Skin of body (tissue), 2 donors: ENCODE measurements around the gene GNAT2. TPM values are rescaled to one million over a fixed set of nuclear protein-coding genes. Genes with fewer than 3 reads are reported as not detected.

Source experiments
- DNase-seq: peaks from one replicate; lab custom pipeline; 2025; lab: John Stamatoyannopoulos, UW
- total RNA-seq: library from RNA; depleted of rRNA; stranded (reverse); fragments of >200 nt; gene quantifications from one replicate; pipeline ENCODE4 v1.2.3, GENCODE V29; 2014

The GNAT2 gene
- total RNA-seq, 1 donor from 2014 or later = not detected

DNA sequence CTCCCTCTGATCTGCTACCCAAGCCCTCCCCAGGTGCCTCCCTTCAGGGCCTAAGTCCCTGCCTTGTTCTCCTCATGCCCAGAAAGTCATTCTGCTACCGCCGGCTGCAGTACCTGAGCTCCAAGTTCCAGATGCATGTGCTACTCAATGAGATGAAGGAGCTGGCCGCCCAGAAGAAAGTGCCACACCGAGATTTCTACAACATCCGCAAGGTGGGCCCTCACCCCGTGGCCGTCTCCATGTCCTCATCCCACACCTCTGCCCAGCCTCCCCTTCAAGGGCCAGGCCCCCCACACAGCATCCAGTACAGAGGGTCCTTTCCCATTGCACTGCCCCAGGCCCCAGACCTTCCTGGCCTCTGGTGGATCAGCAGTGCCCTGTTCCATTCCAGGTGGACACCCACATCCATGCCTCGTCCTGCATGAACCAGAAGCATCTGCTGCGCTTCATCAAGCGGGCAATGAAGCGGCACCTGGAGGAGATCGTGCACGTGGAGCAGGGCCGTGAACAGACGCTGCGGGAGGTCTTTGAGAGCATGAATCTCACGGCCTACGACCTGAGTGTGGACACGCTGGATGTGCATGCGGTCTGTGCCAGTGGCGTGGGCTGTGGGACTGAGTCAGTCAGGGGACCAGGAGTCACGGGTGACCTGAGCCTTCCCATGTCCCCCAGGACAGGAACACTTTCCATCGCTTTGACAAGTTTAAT lies 8.4 kb upstream of the GNAT2 start:
- DNase-seq = no peak

DNA sequence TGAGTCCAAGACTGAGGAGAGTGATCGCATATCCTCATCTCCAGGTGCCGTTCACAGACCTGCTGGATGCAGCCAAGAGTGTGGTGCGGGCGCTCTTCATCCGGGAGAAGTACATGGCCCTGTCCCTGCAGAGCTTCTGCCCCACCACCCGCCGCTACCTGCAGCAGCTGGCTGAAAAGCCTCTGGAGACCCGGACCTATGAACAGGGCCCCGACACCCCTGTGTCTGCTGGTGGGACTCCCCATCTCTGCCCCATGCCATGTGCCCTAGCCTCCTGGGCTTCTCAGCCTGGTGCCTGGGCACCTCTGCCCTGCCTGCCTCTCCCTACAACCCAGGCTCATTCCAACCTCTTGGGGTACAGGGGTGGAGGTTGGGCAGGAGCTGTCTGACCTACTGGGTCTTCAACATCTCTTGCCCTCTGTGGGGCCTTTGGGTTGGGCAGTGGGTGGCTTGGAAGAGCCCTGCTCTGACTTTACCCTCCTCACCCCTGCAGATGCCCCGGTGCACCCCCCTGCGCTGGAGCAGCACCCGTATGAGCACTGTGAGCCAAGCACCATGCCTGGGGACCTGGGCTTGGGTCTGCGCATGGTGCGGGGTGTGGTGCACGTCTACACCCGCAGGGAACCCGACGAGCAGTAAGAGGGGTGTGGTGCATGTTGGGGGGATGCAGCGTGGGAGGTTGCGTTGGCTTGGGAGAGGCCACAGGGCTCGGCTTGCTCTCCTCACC lies 7.4 kb upstream of the GNAT2 start:
- no peak for DNase-seq

DNA sequence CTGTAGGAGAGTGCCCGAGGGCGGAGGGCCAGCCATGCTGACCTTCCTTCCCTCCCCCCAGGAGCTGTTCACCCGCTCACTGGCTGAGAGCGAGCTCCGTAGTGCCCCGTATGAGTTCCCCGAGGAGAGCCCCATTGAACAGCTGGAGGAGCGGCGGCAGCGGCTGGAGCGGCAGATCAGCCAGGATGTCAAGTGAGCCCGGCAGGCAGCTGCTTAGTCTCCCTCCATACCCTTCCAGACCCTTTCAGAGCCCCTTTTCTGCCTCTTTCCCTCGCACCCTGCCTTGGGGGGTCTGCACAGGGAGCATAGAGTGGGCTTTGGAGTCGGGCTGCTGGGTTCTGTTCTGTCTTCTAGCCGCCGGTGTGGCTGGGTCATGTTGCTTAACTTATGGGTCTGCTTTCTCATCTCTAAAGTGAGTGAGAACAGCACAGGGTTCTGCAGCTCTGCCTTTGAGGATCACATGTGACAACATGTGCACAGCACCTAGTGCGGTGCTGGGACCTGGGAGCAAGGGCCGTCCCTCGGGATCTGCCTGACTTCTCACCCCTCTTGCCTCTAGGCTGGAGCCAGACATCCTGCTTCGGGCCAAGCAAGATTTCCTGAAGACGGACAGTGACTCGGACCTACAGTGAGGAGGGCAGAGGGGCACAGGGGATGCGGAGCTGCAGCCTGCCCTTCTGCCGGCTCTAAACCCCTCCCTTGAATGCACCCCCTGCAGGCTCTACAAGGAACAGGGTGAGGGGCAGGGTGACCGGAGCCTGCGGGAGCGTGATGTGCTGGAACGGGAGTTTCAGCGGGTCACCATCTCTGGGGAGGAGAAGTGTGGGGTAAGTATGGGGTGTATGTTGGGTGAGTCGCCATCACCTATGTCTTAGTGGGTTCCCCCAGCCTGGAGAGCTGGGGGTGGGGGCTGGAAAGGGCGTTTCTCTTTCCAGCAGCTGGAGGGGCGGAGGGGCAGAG lies 6.5 kb upstream of the GNAT2 start:
- no peak for DNase-seq

DNA sequence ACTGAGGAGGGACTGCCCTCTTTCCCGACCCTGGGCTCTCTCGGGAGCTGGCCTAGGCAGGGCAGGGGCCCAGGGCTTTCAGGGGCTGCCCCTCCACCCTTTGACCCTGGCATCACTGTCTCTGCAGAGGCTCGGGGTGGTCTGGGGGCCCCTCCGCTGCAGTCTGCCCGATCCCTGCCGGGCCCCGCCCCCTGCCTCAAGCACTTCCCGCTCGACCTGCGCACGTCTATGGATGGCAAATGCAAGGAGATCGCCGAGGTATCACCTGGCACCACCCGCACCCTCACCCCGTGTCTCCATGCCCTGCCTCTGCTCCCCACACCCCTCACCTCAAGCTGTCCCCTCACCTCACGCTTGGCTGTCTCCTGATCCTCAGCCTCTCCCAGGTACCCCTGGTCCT lies 5.8 kb upstream of the GNAT2 start:
- no peak for DNase-seq

DNA sequence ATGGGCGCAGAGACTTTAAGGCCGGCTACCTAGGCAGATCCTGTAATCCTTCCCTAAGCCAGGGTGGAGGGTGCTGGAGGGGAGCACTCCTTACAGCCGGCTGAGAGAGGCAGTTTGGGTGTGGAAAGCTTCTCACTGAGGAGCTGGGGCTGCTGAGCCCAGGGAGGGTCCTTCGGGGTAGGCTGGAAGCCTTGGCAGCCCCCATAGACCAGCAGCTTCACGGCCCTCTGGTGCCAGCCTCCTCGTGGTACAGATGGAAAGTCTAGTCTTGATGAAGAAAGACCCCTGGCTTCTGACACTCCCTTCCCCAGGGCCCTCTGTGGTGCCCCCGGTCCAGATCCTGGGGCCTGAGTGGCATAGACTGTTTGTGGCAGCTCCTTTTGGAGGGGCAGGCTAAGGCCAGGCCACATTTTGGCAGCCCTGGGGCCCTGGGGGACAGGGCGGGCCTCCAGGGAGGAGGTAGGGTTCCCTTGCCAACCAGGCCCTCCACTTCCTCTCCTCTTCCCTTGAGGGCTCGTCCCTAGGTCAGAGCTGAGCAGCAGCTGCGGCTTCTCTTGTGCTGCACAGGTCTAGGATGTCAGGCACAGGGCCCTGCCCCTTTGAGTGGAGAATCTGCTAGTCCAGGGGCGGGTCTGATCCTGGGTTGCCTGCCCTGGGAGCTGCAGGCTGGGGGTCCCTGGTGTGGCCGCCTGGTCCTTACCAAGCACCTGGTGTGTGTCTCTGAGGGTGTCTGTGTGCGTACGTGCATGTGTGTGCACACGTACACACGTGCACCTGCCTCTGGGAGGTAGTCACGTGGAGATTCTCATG lies 5.0 kb upstream of the GNAT2 start:
- no peak for DNase-seq

DNA sequence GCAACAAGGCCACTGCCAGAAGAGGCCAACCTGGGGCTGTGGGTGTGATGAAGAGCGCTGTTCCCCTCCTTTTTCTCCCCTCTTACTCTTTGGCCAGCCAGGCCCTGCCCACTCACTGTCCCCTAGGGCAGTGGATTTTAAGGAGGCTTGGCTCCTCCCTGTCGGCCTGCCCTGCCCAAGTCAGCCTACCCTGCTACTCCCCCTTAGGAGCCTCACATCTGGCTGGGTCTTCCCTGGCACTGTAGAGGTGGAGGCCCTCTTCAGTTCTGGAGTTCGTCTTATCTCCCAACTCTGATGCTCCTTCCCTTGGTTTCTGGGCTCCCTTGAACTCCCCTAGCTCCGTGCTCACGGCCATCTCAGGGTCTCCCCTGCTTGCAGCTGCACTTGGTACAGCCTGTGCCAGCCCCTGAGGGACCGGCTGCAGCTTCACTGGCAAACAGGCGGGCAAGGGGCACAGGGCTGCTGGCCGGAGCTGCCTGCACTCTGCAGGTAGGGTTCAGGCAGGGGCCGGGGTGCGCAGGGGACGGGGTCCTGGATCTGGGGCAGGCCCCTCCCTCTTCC lies 4.3 kb upstream of the GNAT2 start:
- no peak for DNase-seq

GRCh38 chr1:109622895-109623294 lies 3.5 kb upstream of the GNAT2 start:
- DNase-seq = no peak

- DNase-seq = no peak
Observed at GRCh38 chr1:109622137-109622892, 2.9 kb upstream of the GNAT2 start.

GRCh38 chr1:109621379-109622136 lies 2.1 kb upstream of the GNAT2 start:
- no peak for DNase-seq

DNA sequence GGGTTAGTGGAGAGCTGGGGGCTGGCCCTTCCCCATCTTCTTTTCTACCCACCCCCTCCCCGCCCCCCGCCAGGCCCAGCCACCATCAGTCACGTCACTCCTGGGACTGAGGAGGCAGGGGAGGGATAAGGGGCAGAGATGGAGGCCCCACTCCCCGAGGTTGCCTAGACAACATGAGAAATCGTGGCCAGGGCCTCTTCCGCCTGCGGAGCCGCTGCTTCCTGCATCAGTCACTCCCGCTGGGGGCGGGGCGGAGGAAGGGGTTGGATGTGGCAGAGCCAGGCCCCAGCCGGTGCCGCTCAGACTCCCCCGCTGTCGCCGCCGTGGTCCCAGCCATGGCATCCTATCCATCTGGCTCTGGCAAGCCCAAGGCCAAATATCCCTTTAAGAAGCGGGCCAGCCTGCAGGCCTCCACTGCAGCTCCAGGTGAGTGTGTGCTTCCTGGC lies 1.4 kb upstream of the GNAT2 start:
- peak; percentile 96 for DNase-seq

- DNase-seq = peak; percentile 48
Observed at GRCh38 chr1:109620401-109620791, 980 bp upstream of the GNAT2 start.

DNA sequence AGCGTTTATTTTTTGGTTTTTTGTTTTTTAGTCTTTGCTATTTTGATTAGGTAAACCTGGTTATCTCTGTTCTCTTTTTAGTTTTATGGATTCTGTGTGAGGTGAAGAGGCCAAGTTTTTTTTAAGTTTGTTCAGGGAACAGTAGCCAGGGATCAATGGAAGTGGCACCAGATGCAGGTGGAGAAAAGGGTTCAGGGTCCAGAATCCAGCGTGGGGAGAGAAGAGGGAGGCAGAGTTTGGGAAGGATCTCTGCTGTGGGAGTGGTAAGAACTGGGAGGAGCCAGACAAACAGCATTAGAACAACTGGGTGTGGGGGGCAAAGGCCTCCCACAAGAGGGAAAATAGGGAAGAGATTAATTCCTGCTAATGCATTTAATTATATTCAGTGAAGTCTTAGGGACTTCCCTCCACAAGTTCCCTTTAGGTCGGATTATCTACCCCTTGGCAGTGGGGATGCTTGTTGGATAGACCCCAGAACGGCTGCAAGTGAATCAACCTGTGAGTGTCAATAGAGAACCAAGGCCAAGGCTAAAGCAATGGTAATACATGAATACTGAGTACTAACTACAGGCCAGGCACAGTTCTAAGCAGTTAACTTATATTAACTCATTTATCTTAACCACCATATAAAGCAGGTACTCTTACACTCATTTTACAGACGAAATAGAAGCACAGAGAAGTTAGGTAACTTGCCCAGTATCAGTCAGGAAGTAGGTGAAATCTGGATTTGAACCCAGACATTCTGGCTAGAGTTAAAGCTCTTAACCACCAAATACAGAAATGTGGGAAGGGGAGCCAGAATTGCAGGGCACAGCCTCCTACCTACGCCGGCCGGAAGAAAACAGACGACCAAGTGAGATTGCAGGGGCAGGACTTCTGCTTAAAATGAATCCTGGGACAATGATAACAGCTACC lies 498 bp downstream of the GNAT2 start:
- no peak for DNase-seq

- DNase-seq = no peak
Observed at GRCh38 chr1:109617291-109617801, 2.1 kb downstream of the GNAT2 start.

GRCh38 chr1:109616391-109616790 lies 3.0 kb downstream of the GNAT2 start:
- DNase-seq = no peak

DNA sequence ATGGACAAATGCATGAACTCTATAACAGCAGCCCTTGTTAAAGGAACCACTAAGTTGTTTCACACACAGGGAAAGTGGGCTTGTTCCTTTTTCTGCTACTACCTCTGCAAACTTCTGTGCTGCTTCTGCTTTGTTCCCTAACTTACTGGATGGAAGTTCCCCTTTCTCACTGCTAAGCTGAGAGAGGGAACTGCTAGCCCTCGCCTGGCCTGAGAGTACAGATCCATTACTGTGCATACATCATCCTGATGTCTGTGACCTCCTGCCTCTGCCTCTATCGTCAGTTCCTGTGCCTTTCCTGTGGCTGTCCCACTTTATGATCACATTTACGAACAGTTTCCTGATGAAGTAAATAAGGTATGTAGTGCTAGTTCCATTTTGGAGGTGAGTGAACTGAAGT lies 3.5 kb downstream of the GNAT2 start:
- no peak for DNase-seq

DNA sequence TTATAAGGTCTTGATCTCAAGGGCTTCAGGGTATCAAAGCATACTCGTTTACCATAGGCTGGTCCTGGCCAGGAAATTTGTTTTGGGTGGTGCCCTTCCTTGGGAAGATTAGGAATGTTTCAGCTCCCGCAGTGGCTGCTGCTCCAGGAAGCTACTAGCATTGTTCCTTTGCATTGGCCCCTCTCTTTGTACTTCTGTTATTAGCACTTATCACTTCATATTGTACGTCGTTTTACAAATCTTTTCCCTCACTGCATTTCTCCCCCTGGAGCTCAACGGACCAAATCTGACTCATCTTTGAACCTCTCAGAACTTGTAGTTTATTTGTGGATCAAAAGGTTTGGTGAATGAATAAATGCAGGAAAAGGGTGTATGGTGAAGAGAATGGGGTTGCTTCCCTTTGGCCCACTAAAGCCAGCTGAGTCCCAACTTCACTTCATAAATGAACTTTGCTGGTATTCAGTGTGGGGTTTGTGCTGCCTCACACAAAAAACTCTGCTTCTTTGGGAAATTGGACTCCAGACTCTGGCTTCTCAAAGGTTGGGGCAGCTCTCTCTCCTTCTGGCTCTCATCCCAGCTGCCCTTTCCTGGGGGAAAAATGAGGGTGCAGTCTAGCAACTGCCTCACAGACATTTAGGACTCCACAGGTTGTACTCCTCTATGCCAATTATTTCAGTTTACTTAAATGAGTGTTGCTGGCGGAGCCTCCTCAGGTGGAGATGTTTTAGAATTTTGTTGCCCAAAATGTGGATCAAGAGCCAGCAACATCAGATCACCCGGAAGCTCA lies 5.9 kb downstream of the GNAT2 start:
- DNase-seq = no peak
